ENCODE results near the gene SH3PXD2A.

DNA sequence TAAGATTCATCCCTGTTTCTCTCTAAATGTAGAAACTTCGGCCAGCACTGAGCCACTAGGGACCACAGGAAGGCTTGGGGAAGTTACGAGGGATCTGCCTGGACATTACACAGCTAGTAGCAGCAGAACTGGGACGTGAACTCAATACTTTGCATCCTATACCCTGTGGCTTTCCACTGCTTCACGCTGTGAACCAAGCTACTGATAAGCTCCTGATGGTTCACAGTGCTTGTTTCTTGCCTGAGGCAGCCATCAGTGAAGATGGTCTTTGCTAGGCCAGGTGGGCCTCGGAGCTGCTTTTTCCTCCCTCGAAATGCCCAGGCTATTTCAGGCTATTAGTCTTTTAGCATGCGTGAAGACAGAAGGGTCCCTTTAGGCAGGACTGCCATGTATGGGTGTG lies 132.7 kb downstream of the SH3PXD2A start:
- TF ChIP-seq, protein P1, sequence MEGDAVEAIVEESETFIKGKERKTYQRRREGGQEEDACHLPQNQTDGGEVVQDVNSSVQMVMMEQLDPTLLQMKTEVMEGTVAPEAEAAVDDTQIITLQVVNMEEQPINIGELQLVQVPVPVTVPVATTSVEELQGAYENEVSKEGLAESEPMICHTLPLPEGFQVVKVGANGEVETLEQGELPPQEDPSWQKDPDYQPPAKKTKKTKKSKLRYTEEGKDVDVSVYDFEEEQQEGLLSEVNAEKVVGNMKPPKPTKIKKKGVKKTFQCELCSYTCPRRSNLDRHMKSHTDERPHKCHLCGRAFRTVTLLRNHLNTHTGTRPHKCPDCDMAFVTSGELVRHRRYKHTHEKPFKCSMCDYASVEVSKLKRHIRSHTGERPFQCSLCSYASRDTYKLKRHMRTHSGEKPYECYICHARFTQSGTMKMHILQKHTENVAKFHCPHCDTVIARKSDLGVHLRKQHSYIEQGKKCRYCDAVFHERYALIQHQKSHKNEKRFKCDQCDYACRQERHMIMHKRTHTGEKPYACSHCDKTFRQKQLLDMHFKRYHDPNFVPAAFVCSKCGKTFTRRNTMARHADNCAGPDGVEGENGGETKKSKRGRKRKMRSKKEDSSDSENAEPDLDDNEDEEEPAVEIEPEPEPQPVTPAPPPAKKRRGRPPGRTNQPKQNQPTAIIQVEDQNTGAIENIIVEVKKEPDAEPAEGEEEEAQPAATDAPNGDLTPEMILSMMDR (IDR thresholded peaks at IDR 0.05; ENCODE audit: borderline replicate concordance, extremely low read depth, low read length, poor library complexity, severe bottlenecking): no peak
- TF ChIP-seq EZH2 (IDR thresholded peaks at IDR 0.05; ENCODE audit: borderline replicate concordance, low read depth, low read length, severe bottlenecking): no peak

All from DND-41 (cell line).